Subcutaneous adipose tissue (tissue), 4 donors: ENCODE measurements around the gene SEC61A1. TPM values are rescaled to one million over a fixed set of nuclear protein-coding genes. Genes with fewer than 3 reads are reported as not detected.

ENCODE experiments used
- total RNA-seq, 4 donors: library from RNA; depleted of rRNA; stranded (reverse); fragments of >200 nt; gene quantifications; one replicate each; pipeline ENCODE4 v1.1.0, GENCODE V29; 2016
- TF ChIP-seq, protein P1 (sequence below): fragments of 450-650 bp; IDR thresholded peaks from one replicate; pipeline ENCODE4 v1.5.1; 2016; ENCODE audit warnings: low read depth, mild to moderate bottlenecking, control low read depth, antibody characterized with exemption, moderate library complexity

Gene SEC61A1
- total RNA-seq, 4 donors from 2014 or later: 82.6 to 117 (median 95.2) TPM

GRCh38 chr3:128083980-128084674, 31.9 kb downstream of the SEC61A1 start:
- TF ChIP-seq, protein P1, sequence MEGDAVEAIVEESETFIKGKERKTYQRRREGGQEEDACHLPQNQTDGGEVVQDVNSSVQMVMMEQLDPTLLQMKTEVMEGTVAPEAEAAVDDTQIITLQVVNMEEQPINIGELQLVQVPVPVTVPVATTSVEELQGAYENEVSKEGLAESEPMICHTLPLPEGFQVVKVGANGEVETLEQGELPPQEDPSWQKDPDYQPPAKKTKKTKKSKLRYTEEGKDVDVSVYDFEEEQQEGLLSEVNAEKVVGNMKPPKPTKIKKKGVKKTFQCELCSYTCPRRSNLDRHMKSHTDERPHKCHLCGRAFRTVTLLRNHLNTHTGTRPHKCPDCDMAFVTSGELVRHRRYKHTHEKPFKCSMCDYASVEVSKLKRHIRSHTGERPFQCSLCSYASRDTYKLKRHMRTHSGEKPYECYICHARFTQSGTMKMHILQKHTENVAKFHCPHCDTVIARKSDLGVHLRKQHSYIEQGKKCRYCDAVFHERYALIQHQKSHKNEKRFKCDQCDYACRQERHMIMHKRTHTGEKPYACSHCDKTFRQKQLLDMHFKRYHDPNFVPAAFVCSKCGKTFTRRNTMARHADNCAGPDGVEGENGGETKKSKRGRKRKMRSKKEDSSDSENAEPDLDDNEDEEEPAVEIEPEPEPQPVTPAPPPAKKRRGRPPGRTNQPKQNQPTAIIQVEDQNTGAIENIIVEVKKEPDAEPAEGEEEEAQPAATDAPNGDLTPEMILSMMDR: no peak

DNA sequence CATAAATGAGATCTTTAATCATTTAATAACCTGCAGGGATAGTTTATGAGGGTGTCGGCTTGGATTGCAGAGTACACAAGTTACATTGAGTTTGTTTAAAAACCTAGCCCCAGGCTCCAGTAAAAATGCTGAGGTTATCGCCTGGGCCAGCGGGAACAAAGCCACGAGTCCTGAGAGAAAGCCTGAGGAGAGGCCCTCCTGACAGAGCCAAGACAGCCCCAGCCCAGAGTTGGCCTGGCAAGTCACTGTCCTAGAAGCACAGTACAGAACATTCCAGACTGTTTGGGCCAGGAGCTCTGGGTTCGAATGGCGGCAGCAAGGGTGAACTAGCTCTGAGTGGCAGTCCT, 32.4 kb downstream of the SEC61A1 start:
- TF ChIP-seq, protein P1: no peak

DNA sequence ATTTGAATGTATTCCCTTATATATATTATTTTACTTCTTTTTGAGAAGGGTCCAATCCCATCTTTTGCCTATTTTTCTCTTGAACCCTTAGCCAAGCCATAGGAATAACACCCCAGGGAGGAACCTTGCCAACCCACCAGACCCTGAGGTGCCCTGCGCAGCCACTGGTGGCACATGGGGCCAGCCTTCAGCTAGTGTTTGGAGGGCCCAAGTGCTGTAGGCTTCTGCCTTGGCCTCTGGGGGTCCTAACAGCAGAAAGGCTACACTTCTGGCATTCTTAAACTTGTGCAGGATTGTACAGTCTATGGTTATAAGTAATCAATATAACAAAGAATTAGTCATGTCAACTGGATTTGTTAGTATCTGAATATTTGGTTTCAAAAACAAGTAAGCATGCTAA, 36.9 kb downstream of the SEC61A1 start:
- TF ChIP-seq, protein P1: no peak

DNA sequence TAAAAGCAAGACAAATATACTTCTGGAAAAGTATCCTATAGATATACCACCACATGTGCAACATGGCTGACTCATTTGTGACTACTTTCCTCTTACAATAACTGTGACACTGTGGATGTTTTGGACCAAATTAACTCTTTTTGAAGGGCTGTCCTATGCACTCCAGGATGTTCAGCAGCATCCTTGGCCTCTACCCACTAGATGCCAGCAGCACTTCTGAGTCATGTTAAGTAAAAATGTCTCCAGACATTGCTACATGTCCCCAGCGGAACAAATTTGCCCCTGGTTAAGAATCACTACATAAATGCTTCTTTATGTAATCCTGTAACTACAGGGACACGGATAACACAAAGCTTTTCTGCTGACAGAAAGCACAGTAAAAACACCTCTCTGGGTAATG, 39.3 kb downstream of the SEC61A1 start:
- TF ChIP-seq, protein P1: no peak

GRCh38 chr3:128094295-128095151, 42.3 kb downstream of the SEC61A1 start:
- TF ChIP-seq, protein P1: no peak

GRCh38 chr3:128095222-128095703, 43.0 kb downstream of the SEC61A1 start:
- TF ChIP-seq, protein P1: no peak

- TF ChIP-seq, protein P1: no peak
These were observed 46.0 kb downstream of the SEC61A1 start for GRCh38 chr3:128098234-128098633.
